ENCODE data around the gene C6orf120. TPM values are rescaled to one million over a fixed set of nuclear protein-coding genes. Genes with fewer than 3 reads are reported as not detected.

The C6orf120 gene
- total RNA-seq, 1 experiment from 2014 or later: 55.5 TPM

DNA sequence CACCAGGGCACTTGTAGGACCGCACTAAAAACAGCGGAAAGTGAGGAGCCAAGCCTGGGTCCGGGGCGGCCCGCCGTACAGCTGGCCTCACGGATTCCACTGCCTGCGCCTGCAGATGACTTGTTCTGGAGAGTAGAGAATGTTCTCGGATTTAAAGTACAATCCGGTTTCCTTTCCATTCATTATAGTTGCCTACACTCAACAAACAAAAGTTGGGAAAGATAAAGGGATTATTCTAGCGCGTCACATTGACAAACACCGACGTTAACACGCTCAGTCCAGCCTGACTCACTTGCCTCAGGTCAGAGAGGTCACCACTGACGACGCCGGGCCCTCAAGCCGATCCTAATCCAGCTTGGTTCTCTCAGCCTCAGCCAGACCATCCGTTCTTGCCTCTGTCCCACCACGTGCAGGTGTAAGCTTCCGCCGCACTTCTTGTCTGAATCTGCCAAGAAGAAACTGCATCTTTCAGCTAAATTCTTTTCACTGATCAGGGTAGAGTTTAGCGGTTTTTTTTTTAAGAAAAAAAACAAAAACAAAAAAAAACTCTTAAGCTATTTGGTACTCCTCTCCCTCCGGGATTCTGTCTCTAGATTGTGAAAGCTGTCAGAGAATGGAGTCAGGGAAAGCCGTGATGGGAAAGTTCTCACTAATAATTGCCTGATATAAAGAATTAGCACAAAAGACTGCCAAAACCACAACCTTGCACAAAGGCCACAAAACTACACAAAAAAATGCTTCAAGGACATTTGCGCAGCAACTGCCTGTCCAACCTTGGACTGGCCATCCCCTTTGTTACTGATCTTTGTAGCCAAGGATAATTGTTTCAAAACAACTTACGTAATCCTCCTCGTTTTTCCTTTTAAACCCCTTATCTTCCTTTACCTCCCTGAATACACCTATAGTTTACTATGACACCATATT lies 23.5 kb downstream of the C6orf120 start:
- peak; percentile 42 for DNase-seq (ENCODE audit: low read depth)

DNA sequence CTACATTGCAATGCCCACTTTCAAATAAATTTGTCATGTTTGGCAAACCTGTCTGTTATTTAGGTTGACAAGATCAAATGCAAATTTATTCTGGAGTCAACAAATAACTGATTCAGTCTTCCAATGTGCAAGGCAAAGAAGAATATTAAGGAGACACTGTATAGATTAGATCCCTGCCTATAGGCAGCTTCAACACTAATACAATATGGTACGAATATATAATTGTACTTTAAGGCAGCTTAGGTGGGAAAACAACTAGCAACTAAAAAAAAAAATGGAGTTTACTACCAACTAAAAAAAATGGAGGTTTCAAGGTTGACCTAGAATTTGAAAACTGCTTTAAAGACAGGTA lies 24.1 kb downstream of the C6orf120 start:
- DNase-seq (ENCODE audit: low read depth): no peak

DNA sequence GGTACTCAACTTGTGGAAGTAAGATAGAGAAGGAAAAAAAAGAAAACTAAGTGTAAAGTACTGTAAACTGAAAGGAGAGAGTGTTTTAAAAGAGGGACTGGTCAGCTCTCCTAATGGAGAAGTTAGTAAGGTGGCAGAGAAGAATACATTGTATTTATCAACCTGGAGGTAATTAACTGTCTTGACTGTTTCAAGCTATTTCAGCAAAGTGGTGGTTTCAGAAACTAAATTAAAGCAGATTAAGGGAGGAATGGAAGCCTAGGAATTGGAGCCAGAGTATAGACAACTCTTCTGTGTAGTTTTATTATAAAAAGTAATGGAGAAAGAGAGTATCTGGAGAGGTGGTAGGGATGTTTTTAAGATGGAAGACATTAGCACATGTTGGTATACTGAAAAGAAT lies 25.0 kb downstream of the C6orf120 start:
- DNase-seq (ENCODE audit: low read depth): no peak

DNA sequence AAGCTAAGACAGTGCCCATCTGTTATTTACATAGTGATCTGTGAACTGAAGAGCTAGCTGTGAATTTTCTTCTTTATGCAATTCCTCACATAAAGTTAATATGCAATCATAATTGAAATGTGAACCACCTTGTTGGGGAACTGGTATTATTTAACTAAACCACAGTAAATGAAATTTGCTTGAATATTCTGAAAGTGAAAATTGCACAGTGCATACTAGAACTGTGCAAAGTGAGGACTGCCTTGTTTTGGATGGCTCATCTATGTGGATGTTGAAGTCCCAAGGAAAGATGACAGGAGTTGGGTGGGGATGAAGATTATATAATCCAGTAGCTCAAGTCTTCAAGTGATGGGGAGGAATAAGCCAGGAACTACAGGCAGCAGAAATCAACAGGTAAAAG lies 28.0 kb downstream of the C6orf120 start:
- no peak for DNase-seq (ENCODE audit: low read depth)

DNA sequence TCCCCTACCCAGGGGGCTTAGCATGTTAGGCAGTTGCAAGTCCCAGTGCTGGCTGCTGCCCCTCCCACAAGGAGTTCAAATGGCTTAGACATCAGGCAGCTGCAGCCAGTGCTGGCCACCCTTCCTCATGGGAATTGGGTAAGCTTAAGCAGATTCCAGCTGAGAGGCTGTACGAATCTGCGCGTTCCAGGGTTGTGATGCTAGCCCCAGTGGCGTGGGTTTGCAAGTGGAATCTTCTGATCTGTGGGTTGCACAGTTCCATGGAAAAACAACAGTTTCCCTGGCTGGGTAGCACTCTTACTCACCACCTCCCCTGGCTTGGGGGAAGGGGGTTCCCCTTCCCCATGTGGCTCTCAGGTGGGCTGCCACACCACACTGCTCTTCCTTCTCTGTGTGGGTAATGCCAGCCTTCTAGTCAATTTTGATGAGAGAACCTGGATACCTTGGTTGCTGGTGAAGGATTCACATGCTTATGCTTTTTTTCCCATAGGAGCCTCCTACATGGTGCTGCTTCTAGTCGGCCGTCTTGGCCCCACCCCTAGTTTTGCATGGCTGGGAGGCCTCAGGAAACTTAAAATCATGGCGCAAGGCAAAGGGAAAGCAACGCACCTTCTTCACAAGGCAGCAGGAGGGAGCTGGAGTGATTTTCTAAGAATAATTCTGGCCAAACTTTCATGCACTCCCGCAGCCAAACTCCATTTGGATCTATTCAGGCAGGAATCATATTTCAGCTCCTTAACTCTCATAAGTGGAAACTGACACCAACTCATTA lies 36.5 kb downstream of the C6orf120 start:
- no peak for DNase-seq (ENCODE audit: low read depth)

DNA sequence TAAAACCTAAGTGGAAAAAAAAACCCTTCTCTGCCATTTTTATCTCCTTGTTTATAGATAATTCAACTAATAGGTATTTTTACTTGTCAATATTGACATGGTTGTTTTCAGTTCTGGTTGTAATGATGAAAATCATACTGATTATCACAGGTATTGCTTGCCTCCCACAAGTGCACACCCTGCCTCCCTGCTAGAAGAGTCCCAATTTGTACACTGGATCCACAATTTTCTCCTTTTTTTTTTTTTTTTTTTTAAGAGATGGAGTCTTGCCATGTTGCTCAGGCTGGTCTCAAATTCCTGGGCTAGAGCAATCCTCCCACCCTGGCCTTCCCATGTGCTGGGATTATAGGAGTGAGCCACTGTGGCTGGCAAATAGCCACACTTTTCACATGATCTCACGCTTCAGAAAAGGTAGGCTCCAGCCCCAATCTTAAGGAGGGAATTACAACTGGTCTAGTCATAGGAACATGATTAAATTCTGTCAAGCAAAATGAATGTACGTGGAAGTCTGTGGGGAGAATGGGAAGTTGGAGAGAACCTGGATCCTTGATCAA lies 37.1 kb downstream of the C6orf120 start:
- no peak for DNase-seq (ENCODE audit: low read depth)

DNA sequence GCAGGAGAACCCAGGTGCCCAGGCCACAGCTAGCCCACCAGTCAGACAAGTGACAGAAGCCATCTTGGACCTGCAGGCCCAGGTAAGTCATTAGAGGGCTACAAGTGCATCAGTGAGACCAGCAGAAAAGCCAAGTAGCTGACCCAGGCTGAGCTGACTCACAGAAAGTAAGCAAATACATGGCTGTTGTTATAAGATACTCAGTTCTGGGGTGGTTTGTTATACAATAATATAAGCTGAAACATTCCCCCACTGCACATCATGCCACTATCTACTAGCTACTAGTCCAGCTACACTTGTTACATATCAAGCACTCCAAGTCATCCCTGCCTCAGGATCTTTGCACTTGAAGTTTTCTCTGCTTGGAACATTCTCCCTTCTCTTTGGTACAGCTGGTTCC lies 39.4 kb downstream of the C6orf120 start:
- no peak for DNase-seq (ENCODE audit: low read depth)

DNA sequence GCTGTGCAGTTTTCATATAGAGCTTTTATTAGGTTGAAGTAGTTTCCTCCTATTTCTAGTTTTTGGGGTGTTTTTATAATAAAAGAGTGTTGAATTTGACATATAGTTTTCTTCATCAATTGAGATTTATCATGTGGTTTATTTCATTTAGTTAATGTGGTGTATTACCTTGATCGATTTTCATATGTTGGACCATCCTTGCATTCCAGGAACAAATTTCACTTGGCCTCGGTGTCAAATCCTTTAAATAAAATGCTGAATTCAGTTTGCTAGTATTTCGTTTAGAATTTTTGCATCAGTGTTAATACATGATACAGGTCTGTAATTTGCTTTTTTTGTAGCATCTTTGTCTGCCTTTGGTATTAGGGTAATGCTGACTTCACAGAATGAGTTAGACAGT lies 43.5 kb downstream of the C6orf120 start:
- no peak for DNase-seq (ENCODE audit: low read depth)

DNA sequence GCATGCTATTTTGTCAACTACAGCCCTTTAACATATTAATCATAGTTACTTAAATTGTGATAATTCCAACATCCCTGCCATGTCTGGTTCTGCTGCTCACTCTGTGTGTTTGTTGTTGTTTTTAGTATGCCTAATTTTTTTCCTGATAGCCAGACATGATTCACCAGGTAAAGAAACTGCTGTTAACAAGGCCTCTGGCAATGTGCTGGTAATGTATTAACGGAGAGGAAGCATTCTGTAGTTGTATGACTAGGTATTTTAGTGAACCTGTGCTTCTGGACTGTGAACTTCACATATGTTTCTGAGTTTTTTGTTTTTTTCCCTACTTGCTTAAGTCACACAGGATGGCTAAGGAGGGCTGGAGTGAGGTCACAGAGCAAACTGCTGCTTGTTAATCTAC lies 44.6 kb downstream of the C6orf120 start:
- DNase-seq (ENCODE audit: low read depth): no peak

DNA sequence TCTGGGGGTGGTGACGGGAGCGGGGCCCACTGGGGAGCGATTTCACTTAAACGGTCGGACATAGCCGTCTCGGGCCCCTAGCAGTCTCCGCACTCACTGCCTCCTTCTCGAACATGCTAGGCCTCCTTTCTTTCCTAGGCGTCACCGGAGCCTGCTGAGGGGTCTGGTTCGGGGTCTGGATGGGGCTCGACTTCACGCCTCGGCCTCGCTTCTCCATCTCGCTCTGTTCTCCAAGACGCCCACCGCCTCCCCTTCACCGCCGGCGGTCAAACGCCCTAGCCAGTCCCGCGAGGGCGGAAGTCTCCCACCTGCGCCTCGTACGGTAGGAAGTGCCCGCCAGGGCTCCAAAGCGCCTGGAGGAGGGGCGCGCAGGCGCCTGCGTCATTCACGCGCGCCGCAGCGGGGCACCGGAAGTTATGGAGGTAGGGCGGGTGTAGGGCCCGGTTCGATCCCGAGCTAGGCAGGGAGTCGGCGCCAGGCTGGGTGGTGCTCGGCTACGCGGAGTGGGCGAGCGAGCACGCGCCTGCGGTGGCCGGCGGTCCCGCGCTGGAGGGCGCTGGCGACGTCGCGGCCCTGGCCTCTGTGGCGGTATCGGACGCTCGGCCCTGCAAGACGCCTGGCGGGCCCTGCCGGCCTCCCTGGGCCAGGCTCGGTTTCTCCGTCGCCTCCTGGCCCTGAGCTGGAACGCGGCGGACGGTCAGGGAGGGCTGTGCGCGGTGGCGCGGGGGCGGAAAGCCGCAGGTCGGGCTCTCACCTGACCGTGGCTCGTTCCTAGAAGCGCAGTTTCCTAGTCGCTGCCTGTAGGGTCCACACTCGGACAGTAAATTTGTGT lies 49.5 kb downstream of the C6orf120 start, which contains the start of the genes DYNLT2 and ERMARD:
Gene DYNLT2, minus strand, starts transcription at position 331 of the 832 bp plus-strand sequence. Its CDS starts 114 bp downstream, at position 217.
Gene ERMARD, plus strand, starts transcription at position 381 of the 832 bp plus-strand sequence. Its CDS starts 36 bp downstream, at position 417.
- peak; percentile 91 for DNase-seq (ENCODE audit: low read depth)

DNA sequence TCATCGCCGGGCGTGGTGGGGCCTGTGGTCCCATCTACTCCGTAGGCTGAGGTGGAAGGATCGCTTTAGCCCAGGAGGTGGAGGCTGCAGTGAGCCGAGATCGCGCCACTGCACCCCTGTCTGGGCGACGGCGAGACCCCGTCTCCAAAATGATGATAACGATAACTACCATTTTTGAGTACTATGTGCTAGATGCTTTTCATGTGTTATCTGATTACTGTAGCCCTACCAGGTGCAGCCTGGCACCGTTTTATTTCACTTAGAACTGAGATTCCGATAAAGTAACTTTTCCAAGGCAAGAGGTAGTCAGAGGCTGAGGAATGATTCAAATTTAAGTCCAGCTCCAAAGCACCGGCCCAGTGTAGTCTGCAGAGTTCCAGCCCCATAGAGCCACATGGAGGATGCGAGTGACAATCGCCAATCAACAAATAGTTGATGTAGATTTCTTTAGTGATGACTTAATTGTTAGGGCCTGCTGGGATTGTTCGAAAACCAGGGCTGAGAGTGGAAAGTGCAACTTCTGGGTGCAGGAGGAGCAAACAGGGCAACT lies 50.2 kb downstream of the C6orf120 start:
- DNase-seq (ENCODE audit: low read depth): no peak

Other genes with a start within 250 kb of the C6orf120 start
- gene WDR27, start 97 bp upstream of the C6orf120 start, total RNA-seq (2014; rRNA removed; shearing (Covaris generic)): 9.3 and 12.3 TPM in 2 replicates
- 19.3 and 26.6 TPM in 2 replicates for gene PHF10, start 22.4 kb downstream of the C6orf120 start, total RNA-seq (2014; rRNA removed; shearing (Covaris generic))
- 1.8 and 2.0 TPM in 2 replicates for gene DYNLT2, start 49.4 kb downstream of the C6orf120 start, total RNA-seq (2014; rRNA removed; shearing (Covaris generic))
- 15.6 and 15.9 TPM in 2 replicates for gene ERMARD, start 49.5 kb downstream of the C6orf120 start, total RNA-seq (2014; rRNA removed; shearing (Covaris generic))